ENCODE results near the gene GOLGA1.
A peak's percentile ranks its signal among the peaks of the same experiment; 100 is the strongest.
"Not testable (repeated sequence)": the region's sequence is repeated elsewhere in the genome, so short reads cannot be mapped to it uniquely, and the experiment has no call there.

Gene GOLGA1

GRCh38 chr9:124964604-124965003 lies 23.7 kb upstream of the GOLGA1 start:
- Histone ChIP-seq H3K27ac (ENCODE audit: insufficient read depth, low read length, poor library complexity, severe bottlenecking) (peak overlapping the region; percentile 26), H3K4me3 (ENCODE audit: insufficient read depth, low read depth, low read length, poor library complexity, severe bottlenecking) (no peak overlapping the region), H3K27me3 (replicated peaks; ENCODE audit: control insufficient read depth, insufficient read depth, low read length, poor library complexity, severe bottlenecking) (no peaks in the 10 kb centered on the region), H3K36me3 (ENCODE audit: control insufficient read depth, insufficient read depth, low read length) (peaks cover 3% of the 10 kb centered on the region), H3K9me3 (ENCODE audit: control insufficient read depth, low read length) (no peaks in the 10 kb centered on the region), H3K4me1 (ENCODE audit: control insufficient read depth, insufficient read depth, low read length, poor library complexity, severe bottlenecking) (peaks cover 13% of the 10 kb centered on the region)
- no peak for DNase-seq

- DNase-seq, result no peak
- Histone ChIP-seq H3K27me3 (replicated peaks; ENCODE audit: control insufficient read depth, insufficient read depth, low read length, poor library complexity, severe bottlenecking) (no peaks in the 10 kb centered on the region), H3K27ac (ENCODE audit: insufficient read depth, low read length, poor library complexity, severe bottlenecking) (no peak overlapping the region), H3K4me1 (ENCODE audit: control insufficient read depth, insufficient read depth, low read length, poor library complexity, severe bottlenecking) (peaks cover 13% of the 10 kb centered on the region), H3K9me3 (ENCODE audit: control insufficient read depth, low read length) (no peaks in the 10 kb centered on the region), H3K36me3 (ENCODE audit: control insufficient read depth, insufficient read depth, low read length) (peaks cover 3% of the 10 kb centered on the region), H3K4me3 (ENCODE audit: insufficient read depth, low read depth, low read length, poor library complexity, severe bottlenecking) (no peak overlapping the region)
These were observed 23.2 kb upstream of the GOLGA1 start for GRCh38 chr9:124964056-124964455.

- Histone ChIP-seq H3K27me3 (replicated peaks; ENCODE audit: control insufficient read depth, insufficient read depth, low read length, poor library complexity, severe bottlenecking) (no peaks in the 10 kb centered on the region), H3K4me3 (ENCODE audit: insufficient read depth, low read depth, low read length, poor library complexity, severe bottlenecking) (no peak overlapping the region), H3K27ac (ENCODE audit: insufficient read depth, low read length, poor library complexity, severe bottlenecking) (no peak overlapping the region), H3K9me3 (ENCODE audit: control insufficient read depth, low read length) (no peaks in the 10 kb centered on the region), H3K4me1 (ENCODE audit: control insufficient read depth, insufficient read depth, low read length, poor library complexity, severe bottlenecking) (peaks cover 12% of the 10 kb centered on the region), H3K36me3 (ENCODE audit: control insufficient read depth, insufficient read depth, low read length) (no peaks in the 10 kb centered on the region)
- DNase-seq, result no peak
These were observed 19.5 kb upstream of the GOLGA1 start for GRCh38 chr9:124960409-124960752.

DNA sequence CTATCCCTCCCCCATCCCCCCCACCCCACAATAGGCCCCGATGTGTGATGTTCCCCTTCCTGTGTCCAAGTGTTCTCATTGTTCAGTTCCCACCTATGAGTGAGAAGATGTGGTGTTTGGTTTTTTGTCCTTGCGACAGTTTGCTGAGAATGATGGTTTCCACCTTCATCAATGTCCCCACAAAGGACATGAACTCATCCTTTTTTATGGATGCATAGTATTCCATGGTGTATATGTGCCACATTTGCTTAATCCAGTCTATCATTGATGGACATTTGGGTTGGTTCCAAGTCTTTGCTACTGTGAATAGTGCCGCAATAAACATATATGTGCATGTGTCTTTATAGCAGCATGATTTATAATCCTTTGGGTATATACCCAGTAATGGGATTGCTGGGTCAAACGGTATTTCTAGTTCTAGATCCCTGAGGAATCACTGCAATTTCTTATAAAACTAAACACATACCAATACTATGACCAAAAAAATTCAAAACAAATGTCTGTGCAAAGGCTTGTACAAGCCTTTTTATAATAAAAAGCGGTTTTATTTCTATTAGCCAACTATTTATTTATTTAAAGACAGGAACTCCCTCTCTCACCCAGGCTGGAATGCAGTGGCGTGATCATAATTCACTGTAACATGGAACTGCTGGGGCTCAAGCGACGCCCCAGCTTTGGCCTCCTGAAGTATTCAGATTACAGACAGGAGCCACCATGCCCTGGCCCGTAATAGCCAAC lies 19.0 kb upstream of the GOLGA1 start:
- H3K4me3 ChIP-seq (ENCODE audit: insufficient read depth, low read depth, low read length, poor library complexity, severe bottlenecking); H3K4me1 ChIP-seq (ENCODE audit: control insufficient read depth, insufficient read depth, low read length, poor library complexity, severe bottlenecking); H3K27me3 ChIP-seq (replicated peaks; ENCODE audit: control insufficient read depth, insufficient read depth, low read length, poor library complexity, severe bottlenecking); DNase-seq; H3K36me3 ChIP-seq (ENCODE audit: control insufficient read depth, insufficient read depth, low read length); H3K9me3 ChIP-seq (ENCODE audit: control insufficient read depth, low read length); H3K27ac ChIP-seq (ENCODE audit: insufficient read depth, low read length, poor library complexity, severe bottlenecking): not testable (repeated sequence)

DNA sequence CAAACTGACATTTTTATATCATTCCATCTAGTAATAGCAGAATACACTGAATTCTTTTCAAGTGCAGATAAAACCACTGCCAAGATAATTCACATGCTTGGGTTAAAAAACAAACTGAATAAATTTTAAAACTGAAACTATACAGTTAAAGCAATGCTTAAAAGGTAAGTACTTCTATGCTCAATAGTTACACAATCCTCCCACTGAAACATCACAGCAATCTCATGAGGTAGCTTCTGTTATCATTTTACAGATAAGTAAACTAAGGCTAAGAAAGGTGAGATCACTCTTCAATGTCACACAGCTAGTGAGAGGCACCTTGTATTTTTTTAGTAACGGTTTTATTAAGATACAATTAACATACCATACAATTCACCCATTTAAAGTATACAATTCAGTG lies 13.4 kb upstream of the GOLGA1 start:
- H3K4me1 ChIP-seq (ENCODE audit: control insufficient read depth, insufficient read depth, low read length, poor library complexity, severe bottlenecking), result no peaks in the 10 kb centered on the region
- no peaks in the 10 kb centered on the region for H3K9me3 ChIP-seq (ENCODE audit: control insufficient read depth, low read length)
- H3K4me3 ChIP-seq (ENCODE audit: insufficient read depth, low read depth, low read length, poor library complexity, severe bottlenecking), result no peak overlapping the region
- no peak for DNase-seq
- H3K27ac ChIP-seq (ENCODE audit: insufficient read depth, low read length, poor library complexity, severe bottlenecking), result no peak overlapping the region
- H3K36me3 ChIP-seq (ENCODE audit: control insufficient read depth, insufficient read depth, low read length), result no peaks in the 10 kb centered on the region
- no peaks in the 10 kb centered on the region for H3K27me3 ChIP-seq (replicated peaks; ENCODE audit: control insufficient read depth, insufficient read depth, low read length, poor library complexity, severe bottlenecking)

- Histone ChIP-seq H3K9me3 (ENCODE audit: control insufficient read depth, low read length) (no peaks in the 10 kb centered on the region), H3K27me3 (replicated peaks; ENCODE audit: control insufficient read depth, insufficient read depth, low read length, poor library complexity, severe bottlenecking) (no peaks in the 10 kb centered on the region), H3K4me3 (ENCODE audit: insufficient read depth, low read depth, low read length, poor library complexity, severe bottlenecking) (no peak overlapping the region), H3K36me3 (ENCODE audit: control insufficient read depth, insufficient read depth, low read length) (no peaks in the 10 kb centered on the region), H3K4me1 (ENCODE audit: control insufficient read depth, insufficient read depth, low read length, poor library complexity, severe bottlenecking) (no peaks in the 10 kb centered on the region), H3K27ac (ENCODE audit: insufficient read depth, low read length, poor library complexity, severe bottlenecking) (no peak overlapping the region)
- no peak for DNase-seq
These were observed 9.3 kb upstream of the GOLGA1 start for GRCh38 chr9:124950050-124950718.

GRCh38 chr9:124949387-124949786 lies 8.5 kb upstream of the GOLGA1 start:
- no peaks in the 10 kb centered on the region for H3K36me3 ChIP-seq (ENCODE audit: control insufficient read depth, insufficient read depth, low read length)
- no peak overlapping the region for H3K4me3 ChIP-seq (ENCODE audit: insufficient read depth, low read depth, low read length, poor library complexity, severe bottlenecking)
- no peaks in the 10 kb centered on the region for H3K4me1 ChIP-seq (ENCODE audit: control insufficient read depth, insufficient read depth, low read length, poor library complexity, severe bottlenecking)
- DNase-seq, result no peak
- H3K27me3 ChIP-seq (replicated peaks; ENCODE audit: control insufficient read depth, insufficient read depth, low read length, poor library complexity, severe bottlenecking), result no peaks in the 10 kb centered on the region
- H3K9me3 ChIP-seq (ENCODE audit: control insufficient read depth, low read length), result no peaks in the 10 kb centered on the region
- no peak overlapping the region for H3K27ac ChIP-seq (ENCODE audit: insufficient read depth, low read length, poor library complexity, severe bottlenecking)

DNA sequence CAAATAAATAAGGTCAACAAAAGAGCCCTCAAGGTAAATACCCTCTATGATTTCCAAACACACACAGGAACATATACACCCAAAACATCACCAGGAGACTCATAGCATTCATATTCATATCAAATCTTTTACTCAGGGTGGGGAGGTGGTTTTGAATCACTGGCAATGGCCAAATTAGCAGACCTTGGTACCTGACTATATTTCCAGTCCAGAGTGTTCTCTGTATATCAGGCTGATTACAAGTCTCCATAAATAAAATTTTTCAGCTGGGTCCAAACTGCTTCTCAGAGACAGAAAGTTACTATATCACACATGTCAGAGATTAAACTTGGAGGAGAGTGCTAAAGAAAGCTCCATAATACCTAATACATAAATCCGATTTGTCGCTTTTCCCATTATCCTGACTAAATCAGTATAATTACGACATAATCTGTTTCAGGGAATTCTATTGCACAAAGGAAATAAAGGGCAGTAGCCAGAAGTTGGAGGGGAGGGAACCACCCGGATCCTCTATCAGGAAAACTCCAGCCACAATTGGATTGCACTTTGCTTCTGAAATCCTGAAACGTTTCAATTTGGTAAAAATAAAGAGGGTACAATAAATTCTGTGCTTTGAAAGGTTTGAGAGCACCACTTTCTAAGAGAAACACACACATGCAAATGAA lies 7.0 kb upstream of the GOLGA1 start:
- Histone ChIP-seq H3K4me1 (ENCODE audit: control insufficient read depth, insufficient read depth, low read length, poor library complexity, severe bottlenecking) (no peaks in the 10 kb centered on the region), H3K27ac (ENCODE audit: insufficient read depth, low read length, poor library complexity, severe bottlenecking) (no peak overlapping the region), H3K27me3 (replicated peaks; ENCODE audit: control insufficient read depth, insufficient read depth, low read length, poor library complexity, severe bottlenecking) (no peaks in the 10 kb centered on the region), H3K4me3 (ENCODE audit: insufficient read depth, low read depth, low read length, poor library complexity, severe bottlenecking) (no peak overlapping the region), H3K9me3 (ENCODE audit: control insufficient read depth, low read length) (no peaks in the 10 kb centered on the region), H3K36me3 (ENCODE audit: control insufficient read depth, insufficient read depth, low read length) (no peaks in the 10 kb centered on the region)
- no peak for DNase-seq

DNA sequence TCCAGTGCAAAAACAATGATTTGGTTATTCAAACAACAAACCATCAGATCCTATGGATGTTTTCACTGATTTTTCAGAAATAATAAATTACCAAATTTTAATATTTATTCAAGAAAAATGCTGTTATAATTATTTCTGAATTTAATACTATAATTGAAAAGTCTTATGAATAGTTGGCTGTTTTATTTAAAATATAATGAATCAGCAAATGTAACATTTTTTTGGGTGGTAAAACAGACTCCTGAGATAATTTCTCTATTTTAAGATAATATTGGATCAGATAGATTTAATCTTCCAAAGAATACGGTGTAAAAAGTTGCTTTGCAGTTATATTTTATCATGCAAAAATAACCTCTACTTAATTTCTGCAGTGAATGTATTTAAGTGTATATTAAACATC lies 5.3 kb upstream of the GOLGA1 start:
- DNase-seq, result no peak
- no peaks in the 10 kb centered on the region for H3K9me3 ChIP-seq (ENCODE audit: control insufficient read depth, low read length)
- H3K4me3 ChIP-seq (ENCODE audit: insufficient read depth, low read depth, low read length, poor library complexity, severe bottlenecking), result no peak overlapping the region
- no peaks in the 10 kb centered on the region for H3K36me3 ChIP-seq (ENCODE audit: control insufficient read depth, insufficient read depth, low read length)
- no peaks in the 10 kb centered on the region for H3K27me3 ChIP-seq (replicated peaks; ENCODE audit: control insufficient read depth, insufficient read depth, low read length, poor library complexity, severe bottlenecking)
- peaks cover 10% of the 10 kb centered on the region for H3K4me1 ChIP-seq (ENCODE audit: control insufficient read depth, insufficient read depth, low read length, poor library complexity, severe bottlenecking)
- no peak overlapping the region for H3K27ac ChIP-seq (ENCODE audit: insufficient read depth, low read length, poor library complexity, severe bottlenecking)
